T1000 (cell line): Measurements from ENCODE around the gene SLC6A13.

Experiments used
- DNase-seq: peaks from one replicate; lab custom pipeline; 2025; ENCODE audit warnings: mixed read lengths; lab: John Stamatoyannopoulos, UW

The SLC6A13 gene

GRCh38 chr12:177980-178828 lies 84.4 kb downstream of the SLC6A13 start:
- DNase-seq: no peak

GRCh38 chr12:177336-177979 lies 85.2 kb downstream of the SLC6A13 start:
- DNase-seq: no peak

GRCh38 chr12:176321-177181 lies 86.1 kb downstream of the SLC6A13 start:
- DNase-seq: no peak

GRCh38 chr12:175759-176158 lies 86.9 kb downstream of the SLC6A13 start:
- DNase-seq: no peak

GRCh38 chr12:175250-175649 lies 87.4 kb downstream of the SLC6A13 start:
- DNase-seq: no peak

GRCh38 chr12:174596-174995 lies 88.0 kb downstream of the SLC6A13 start:
- DNase-seq: no peak

- no peak for DNase-seq
Measured at GRCh38 chr12:174124-174523, 88.5 kb downstream of the SLC6A13 start.

- DNase-seq: no peak
Measured at GRCh38 chr12:172732-173161, 89.9 kb downstream of the SLC6A13 start.

- DNase-seq: no peak
Measured at GRCh38 chr12:171743-172676, 90.6 kb downstream of the SLC6A13 start.

GRCh38 chr12:171276-171675 lies 91.4 kb downstream of the SLC6A13 start:
- DNase-seq: no peak
